DLD1 (cell line): ENCODE results near the gene OR4Q2.
"Not testable (repeated sequence)": the region's sequence is repeated elsewhere in the genome, so short reads cannot be mapped to it uniquely, and the experiment has no call there.

ENCODE experiments used
- in situ Hi-C: cut with HindIII; loops from 2 replicates; pipeline ENCODE4 v1.10.0; 2017; ENCODE audit warnings: low sequenced_read_pairs

OR4Q2 gene

GRCh38 chr14:20001863-20002262 is at the start of gene OR4Q2:
Gene OR4Q2 (plus strand): TSS chr14:20002163.
- in situ Hi-C loops = no loop called here

- in situ Hi-C loops = not testable (repeated sequence)
These were observed 32.2 kb upstream of the OR4Q2 start for GRCh38 chr14:19969735-19970134.

GRCh38 chr14:19974844-19975243 is 27.1 kb upstream of the OR4Q2 start:
- in situ Hi-C loops = no loop called here

GRCh38 chr14:19975291-19975690 is 26.7 kb upstream of the OR4Q2 start, which contains the start of gene OR4K15:
Gene OR4K15 (plus strand): TSS chr14:19975591. CDS start chr14:19975591, 0 bp downstream.
- in situ Hi-C loops = no loop called here

GRCh38 chr14:19993438-19993837 is 8.5 kb upstream of the OR4Q2 start:
- in situ Hi-C loops = no loop called here

- in situ Hi-C loops = no loop called here
These were observed 356 bp downstream of the OR4Q2 start for GRCh38 chr14:20002319-20002718.

GRCh38 chr14:20008156-20008555 is 6.2 kb downstream of the OR4Q2 start:
- in situ Hi-C loops = no loop called here

- in situ Hi-C loops = no loop called here
These were observed 17.4 kb downstream of the OR4Q2 start, which contains the start of gene OR4K14 for GRCh38 chr14:20019257-20019865. Gene OR4K14 (minus strand): TSS chr14:20019307. CDS start chr14:20015193, 4,114 bp downstream.

GRCh38 chr14:20031058-20031457 is 29.1 kb downstream of the OR4Q2 start:
- in situ Hi-C loops = no loop called here

- in situ Hi-C loops = no loop called here
These were observed 33.5 kb downstream of the OR4Q2 start for GRCh38 chr14:20035449-20035848.

GRCh38 chr14:20035938-20036337 is 34.0 kb downstream of the OR4Q2 start, which contains the start of gene OR4K13:
Gene OR4K13 (minus strand): TSS chr14:20036038. CDS start chr14:20034758, 1,280 bp downstream.
- in situ Hi-C loops = no loop called here

- in situ Hi-C loops = no loop called here
These were observed 42.3 kb downstream of the OR4Q2 start for GRCh38 chr14:20044243-20044642.

GRCh38 chr14:20048202-20048601 is 46.2 kb downstream of the OR4Q2 start:
- in situ Hi-C loops = no loop called here
